Left colon (tissue), 2 donors: ENCODE data around the gene CXCR4. TPM values are rescaled to one million over a fixed set of nuclear protein-coding genes. Genes with fewer than 3 reads are reported as not detected.
A peak's percentile ranks its signal among the peaks of the same experiment; 100 is the strongest.

Source experiments
- ATAC-seq: fragments of 200-7000 bp; cut with Tn5 transposase; one replicate; pipeline ENCODE4 v1.9.1; 2020; ENCODE audit warnings: mild to moderate bottlenecking, moderate library complexity
- DNase-seq, 2 donors: peaks; one replicate each; pipeline ENCODE4 v3.0.0-alpha.2; 2020
- intact Hi-C, 2 donors: fragments of 100-400 bp; cut with DNase I in 1 of 2; cut with micrococcal nuclease in 1 of 2; formaldehyde crosslinking; loops; one replicate each; pipeline versions ENCODE4 v1.11.2 to v1.14.0; 2022; cut with DNase I, micrococcal nuclease
- long read RNA-seq: library from polyadenylated mRNA; unstranded; transcript quantifications from one replicate; pipeline ENCODE4 v2.0.0, GENCODE V29; 2021
- total RNA-seq, 2 donors: library from RNA; stranded (reverse); fragmentation: NEBNext Ultra II Directional; extraction: Animal tissue kit (Norgen Biotek cat#: 25700); gene quantifications; one replicate each; pipeline ENCODE4 v1.2.1, GENCODE V29; 2021
- donor health status: DM: no; HTN: no; CAD: no.
- donor health status: DM: yes; HTN: yes; CAD: no.

CXCR4 gene
- 1 to 10 TPM; 5.8 to 8.1 TPM for total RNA-seq
- long read RNA-seq, transcript CXCR4-201 (2 exons, 1,682 nt) = major isoform, 6 of 7 reads
- long read RNA-seq, partial matches to known transcripts = 0 of 7 reads
- long read RNA-seq, other reads (novel, unspliced or antisense) = 0 of 7 reads

- peak; percentile 54 for ATAC-seq
Measured at GRCh38 chr2:136117909-136118818, at the start of gene CXCR4. Gene CXCR4 (minus strand): TSS chr2:136118149. CDS start chr2:136118060, 89 bp downstream.

DNA sequence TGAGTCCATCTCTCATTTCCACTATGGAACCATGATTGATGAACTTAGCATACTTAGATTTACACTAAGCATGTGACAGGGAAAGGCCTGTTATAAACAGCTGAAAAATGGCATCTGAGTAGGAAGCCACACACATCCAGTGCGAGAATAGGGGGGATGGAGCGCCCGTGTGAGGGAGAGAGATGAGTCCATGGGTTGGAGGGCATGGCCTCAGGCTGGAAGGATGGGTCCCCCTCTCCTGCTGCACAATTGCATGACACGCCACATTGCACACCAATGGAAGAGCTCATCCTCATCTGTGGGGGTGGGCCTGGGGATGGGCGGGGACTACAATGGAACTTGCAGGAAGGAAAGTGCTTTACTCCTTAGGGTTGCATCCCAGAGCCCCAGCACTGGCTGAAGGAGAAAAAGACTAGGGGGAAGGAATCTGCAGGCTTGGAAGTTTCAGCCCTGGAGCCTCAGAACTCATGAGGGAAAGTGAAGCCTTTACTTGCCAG, 46.4 kb upstream of the CXCR4 start:
- intact Hi-C loops = no loop called here
- DNase-seq (no peak), ATAC-seq (no peak)

More at GRCh38 chr2:136117909-136118818, at the start of gene CXCR4:
- peak; percentile 45 to 79 for DNase-seq
- intact Hi-C loops = no loop called here

DNA sequence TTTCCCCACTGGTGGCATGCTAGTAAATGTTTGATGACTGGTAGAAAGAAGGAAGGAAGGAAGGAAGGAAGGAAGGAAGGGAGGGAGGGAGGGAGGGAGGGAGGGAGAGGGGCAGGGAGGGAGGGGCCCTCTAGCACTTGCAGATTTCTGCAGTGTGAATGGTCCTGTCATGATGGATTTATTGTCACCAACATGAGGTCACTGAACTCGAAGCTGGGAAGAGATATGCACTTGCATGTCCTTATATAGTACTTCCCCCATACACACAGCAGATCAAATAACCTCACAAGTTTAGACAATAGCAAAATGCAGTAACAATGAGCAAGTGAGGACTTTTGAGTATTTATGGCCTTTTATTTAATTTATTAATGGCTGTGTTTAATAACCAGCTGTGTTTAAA, 44.5 kb upstream of the CXCR4 start:
- DNase-seq = no peak
- intact Hi-C loops = no loop called here
- no peak for ATAC-seq

DNA sequence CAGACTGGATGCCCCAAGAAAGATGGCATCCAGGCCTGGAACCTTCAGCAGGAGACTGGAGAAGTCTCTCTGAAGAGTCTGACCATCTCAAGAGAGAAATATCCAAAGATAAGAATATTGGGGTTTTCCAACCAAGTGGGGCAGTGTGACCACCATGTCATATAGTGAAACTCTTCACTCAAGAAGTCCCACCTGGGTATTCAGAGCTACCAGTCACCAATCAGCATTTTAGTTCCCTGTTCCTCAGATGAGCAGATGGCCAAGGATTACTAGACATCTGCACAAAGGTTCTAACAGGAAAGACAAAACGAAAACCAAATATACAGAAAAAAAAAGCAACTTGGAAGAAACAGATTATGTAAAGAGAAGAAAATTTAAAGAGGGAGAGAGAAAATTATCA, 38.5 kb upstream of the CXCR4 start:
- DNase-seq = no peak
- intact Hi-C loops = no loop called here
- no peak for ATAC-seq

DNA sequence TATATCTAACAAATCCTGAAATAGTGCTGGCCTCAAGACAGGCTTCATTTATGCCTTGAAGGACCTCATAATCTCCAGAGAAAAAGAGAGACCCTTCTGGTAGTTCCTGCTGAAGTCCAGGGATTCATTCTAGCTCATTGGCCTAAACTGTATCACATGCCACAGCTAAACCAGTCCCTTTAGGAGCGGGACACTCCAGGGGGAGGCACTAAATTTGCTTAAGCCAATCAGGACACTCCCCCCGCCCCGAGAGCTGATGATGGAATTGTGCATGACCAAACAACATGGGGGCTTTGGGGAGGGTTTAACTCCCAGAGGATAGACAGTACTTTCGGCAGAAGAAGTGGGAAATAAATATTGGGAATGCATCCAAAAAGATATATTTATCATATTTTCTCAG, 36.4 kb upstream of the CXCR4 start:
- intact Hi-C loops = no loop called here
- no peak for DNase-seq
- ATAC-seq = no peak

- ATAC-seq (no peak), DNase-seq (no peak)
- intact Hi-C loops = no loop called here
Measured at GRCh38 chr2:136151021-136151971, 33.3 kb upstream of the CXCR4 start.

- no peak for ATAC-seq
- DNase-seq = no peak
- intact Hi-C loops = no loop called here
Measured at GRCh38 chr2:136149011-136149410, 31.1 kb upstream of the CXCR4 start.

- ATAC-seq = no peak
- no peak for DNase-seq
- intact Hi-C loops = no loop called here
Measured at GRCh38 chr2:136146564-136146963, 28.6 kb upstream of the CXCR4 start.

GRCh38 chr2:136143603-136144451, 25.9 kb upstream of the CXCR4 start:
- intact Hi-C loops = no loop called here
- DNase-seq (no peak), ATAC-seq (no peak)

DNA sequence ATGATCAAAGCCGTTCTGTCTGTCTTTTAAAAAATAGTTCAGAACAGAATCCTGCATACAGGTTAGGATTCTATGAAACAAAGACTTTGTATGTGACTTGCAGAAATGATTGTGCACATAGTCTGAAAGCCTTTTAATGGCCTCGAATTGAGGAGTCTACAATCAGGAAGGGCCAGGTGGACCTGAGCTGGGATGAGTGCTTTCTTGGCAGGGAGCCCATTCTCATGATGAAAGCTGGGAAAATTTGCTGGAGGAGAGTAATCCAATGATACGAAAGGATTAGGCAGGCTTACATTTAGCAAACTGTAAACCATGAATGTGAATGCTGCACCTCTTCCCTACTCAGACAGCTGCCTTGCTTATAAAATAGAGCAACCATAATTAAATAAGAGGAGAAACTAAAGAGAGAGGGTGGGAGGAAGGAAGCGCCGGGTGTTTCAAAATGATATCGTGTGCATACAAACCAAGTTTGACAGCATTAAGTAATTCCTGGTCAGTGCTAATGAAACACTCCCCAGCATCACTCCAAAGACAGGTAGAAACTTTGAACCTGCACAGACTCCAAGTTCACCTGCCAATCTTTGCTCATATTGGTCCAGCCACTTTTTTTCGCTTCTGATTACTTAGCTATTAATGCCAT, 23.7 kb upstream of the CXCR4 start:
- ATAC-seq = no peak
- intact Hi-C loops = no loop called here
- no peak for DNase-seq

DNA sequence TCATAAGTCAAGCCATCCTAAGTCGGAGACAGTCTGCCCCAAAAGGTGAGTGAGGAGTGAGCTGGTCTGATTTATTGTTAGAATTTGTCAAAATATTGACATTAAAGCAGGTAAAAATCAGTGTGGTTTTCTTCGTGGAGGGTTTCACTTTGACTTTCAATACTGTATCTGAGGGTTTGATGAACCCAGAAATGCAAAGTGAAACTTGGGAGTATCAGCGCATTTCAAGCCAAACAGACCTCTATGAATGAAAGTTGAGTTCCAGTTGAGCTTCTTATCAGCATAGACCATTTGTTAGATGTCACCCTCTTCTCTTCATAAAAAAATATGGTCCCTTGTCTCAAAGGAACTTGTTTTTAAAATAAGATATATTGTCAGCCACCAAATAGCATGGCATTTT, 21.7 kb upstream of the CXCR4 start:
- no peak for ATAC-seq
- no peak for DNase-seq
- intact Hi-C loops = no loop called here

- DNase-seq (no peak), ATAC-seq (no peak)
- intact Hi-C loops = no loop called here
Measured at GRCh38 chr2:136137982-136138381, 20.0 kb upstream of the CXCR4 start.

DNA sequence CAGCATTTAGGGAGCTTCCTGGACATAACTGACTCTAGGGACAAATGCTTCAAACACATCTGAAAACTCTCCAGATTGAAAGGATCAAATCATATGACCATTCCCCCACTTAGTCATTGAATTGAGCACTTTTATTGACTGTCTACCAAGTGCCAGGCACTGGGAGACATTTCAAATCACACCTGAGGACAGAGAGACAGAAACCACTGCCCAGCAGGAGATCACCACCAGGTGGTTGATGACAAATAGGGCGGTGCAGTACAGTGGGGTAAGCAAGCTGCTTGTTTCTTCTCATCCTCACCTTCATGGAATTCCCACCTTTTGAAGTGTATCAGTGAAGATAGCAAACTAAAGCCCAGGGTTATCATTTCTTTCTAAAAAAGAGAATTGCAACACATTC, 19.0 kb upstream of the CXCR4 start:
- intact Hi-C loops = no loop called here
- no peak for ATAC-seq
- no peak for DNase-seq

- ATAC-seq (peak; percentile 48), DNase-seq (peak in 1 of 2 donors; percentile 37)
- intact Hi-C loops = no loop called here
Measured at GRCh38 chr2:136135921-136136906, 18.3 kb upstream of the CXCR4 start.

DNA sequence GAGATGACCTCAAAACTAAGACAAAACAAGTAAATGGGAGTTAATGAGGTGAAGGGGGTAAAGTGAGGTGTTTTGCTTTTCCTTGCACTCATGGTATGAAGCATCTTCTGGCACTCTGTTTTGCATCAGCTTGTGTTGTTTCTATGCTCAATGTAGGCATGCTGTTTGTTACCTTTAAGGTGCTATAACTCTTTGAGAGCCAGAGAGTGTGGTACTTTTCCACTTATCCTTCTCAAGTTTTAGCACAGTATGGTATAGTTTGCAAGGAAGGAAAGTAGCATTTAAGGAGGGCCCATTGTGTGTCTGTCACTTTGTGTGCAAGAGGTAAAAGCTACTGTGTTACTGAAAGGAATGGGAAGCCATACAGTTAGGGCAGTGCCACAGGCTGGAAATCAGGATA, 17.5 kb upstream of the CXCR4 start:
- DNase-seq (no peak), ATAC-seq (no peak)
- intact Hi-C loops = no loop called here

DNA sequence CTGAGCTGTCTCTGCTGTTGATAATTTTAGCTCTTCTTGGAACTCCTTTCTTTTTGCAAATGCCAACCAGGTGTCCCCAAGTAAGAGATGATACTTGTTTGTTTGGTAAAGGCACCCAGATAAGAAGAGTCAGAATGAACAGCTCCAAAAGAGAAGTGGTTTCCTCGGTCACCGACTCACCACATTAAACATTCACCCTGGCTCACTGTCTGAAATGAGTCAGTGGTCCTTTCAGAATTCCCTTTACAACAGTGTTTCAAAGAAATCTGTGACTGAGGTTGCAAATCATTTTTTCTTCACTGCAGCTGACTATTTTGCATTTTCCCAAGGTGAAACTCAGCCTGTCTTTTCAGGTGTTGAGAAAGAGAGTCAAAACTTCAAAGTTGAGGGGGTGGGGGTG, 16.2 kb upstream of the CXCR4 start:
- no peak for DNase-seq
- no peak for ATAC-seq
- intact Hi-C loops = no loop called here

- DNase-seq = no peak
- no peak for ATAC-seq
- intact Hi-C loops = no loop called here
Measured at GRCh38 chr2:136133586-136133985, 15.6 kb upstream of the CXCR4 start.
